Mesenchymal stem cell (in vitro differentiated cells and primary cell): ENCODE data around the gene HS6ST2.
A peak's percentile ranks its signal among the peaks of the same experiment; 100 is the strongest.

Source experiments
- DNase-seq: peaks from one replicate; pipeline ENCODE4 v3.0.0-alpha.2; 2013
- H2AFZ ChIP-seq: one replicate; pipeline ENCODE4 v1.6.1; 2013; ENCODE audit warnings: low read depth, mild to moderate bottlenecking, control low read depth, inconsistent platforms, low read length, moderate library complexity
- H2AK5ac ChIP-seq: 2 replicates; pipeline ENCODE4 v1.6.1; 2013; ENCODE audit warnings: low read length, moderate library complexity, mild to moderate bottlenecking, inconsistent platforms; ENCODE audit not compliant: severe bottlenecking
- H2BK120ac ChIP-seq: one replicate; pipeline ENCODE4 v1.6.1; 2013; ENCODE audit warnings: low read depth, mild to moderate bottlenecking, inconsistent platforms, low read length, moderate library complexity
- H2BK12ac ChIP-seq, 2 experiments: one replicate each; pipeline ENCODE4 v1.6.1; 2013; ENCODE audit warnings: inconsistent platforms in 2 of 2, low read length in 2 of 2, mild to moderate bottlenecking in 2 of 2, moderate library complexity in 2 of 2, control low read depth in 1 of 2
- H2BK15ac ChIP-seq: one replicate; pipeline ENCODE4 v1.6.1; 2013; ENCODE audit warnings: mild to moderate bottlenecking, low read depth, inconsistent platforms; ENCODE audit not compliant: poor library complexity, severe bottlenecking
- H2BK5ac ChIP-seq: 2 replicates; pipeline ENCODE4 v1.6.1; 2013; ENCODE audit warnings: low read depth, mild to moderate bottlenecking, low read length, control low read depth, inconsistent platforms; ENCODE audit not compliant: poor library complexity, severe bottlenecking
- H3K14ac ChIP-seq, 2 experiments: one replicate each; pipeline ENCODE4 v1.6.1; 2013; ENCODE audit warnings: inconsistent platforms in 2 of 2, low read length in 2 of 2, control low read depth in 1 of 2, mild to moderate bottlenecking in 1 of 2, moderate library complexity in 1 of 2
- H3K18ac ChIP-seq, 2 experiments: one replicate each; pipeline ENCODE4 v1.6.1; 2013; ENCODE audit warnings: inconsistent platforms in 2 of 2, low read length in 2 of 2, control low read depth in 1 of 2, low read depth in 1 of 2, mild to moderate bottlenecking in 1 of 2
- H3K23ac ChIP-seq, 2 experiments: one replicate each; pipeline ENCODE4 v1.6.1; 2013; ENCODE audit warnings: inconsistent platforms in 2 of 2, low read length in 2 of 2, mild to moderate bottlenecking in 2 of 2, moderate library complexity in 2 of 2, control low read depth in 1 of 2
- H3K27ac ChIP-seq: 2 replicates; pipeline ENCODE4 v1.5.1; 2013; ENCODE audit warnings: mild to moderate bottlenecking, moderate library complexity, low read length, control low read depth, inconsistent platforms; ENCODE audit not compliant: poor library complexity, severe bottlenecking
- H3K27me3 ChIP-seq, 2 experiments: 2 replicates each; pipeline versions ENCODE4 v1.6.1 to v1.7.0; 2013; ENCODE audit warnings: low read length in 2 of 2, mild to moderate bottlenecking in 2 of 2, moderate library complexity in 2 of 2, control low read depth in 1 of 2, inconsistent platforms in 1 of 2; ENCODE audit not compliant: control insufficient read depth in 1 of 2, insufficient read depth in 1 of 2
- H3K36me3 ChIP-seq, 2 experiments: 2 replicates each; pipeline versions ENCODE4 v1.6.1 to v1.7.0; 2013; ENCODE audit warnings: low read length in 2 of 2, control low read depth in 1 of 2, inconsistent platforms in 1 of 2, low read depth in 1 of 2, mild to moderate bottlenecking in 1 of 2; ENCODE audit not compliant: insufficient read depth in 2 of 2, control insufficient read depth in 1 of 2
- H3K4ac ChIP-seq, 2 experiments: one replicate each; pipeline ENCODE4 v1.6.1; 2013; ENCODE audit warnings: inconsistent platforms in 2 of 2, low read length in 2 of 2, mild to moderate bottlenecking in 2 of 2, moderate library complexity in 2 of 2, control low read depth in 1 of 2, low read depth in 1 of 2
- H3K4me1 ChIP-seq: 2 replicates; pipeline ENCODE4 v1.6.1; 2013; ENCODE audit warnings: low read depth, low read length, control low read depth; ENCODE audit not compliant: control insufficient read depth, insufficient read depth
- H3K4me2 ChIP-seq: 2 replicates; pipeline ENCODE4 v1.6.1; 2013; ENCODE audit warnings: low read length, mild to moderate bottlenecking, inconsistent platforms; ENCODE audit not compliant: poor library complexity, severe bottlenecking
- H3K4me3 ChIP-seq, 2 experiments: 2 replicates each; pipeline versions ENCODE4 v1.5.1 to v1.7.0; 2013; ENCODE audit warnings: low read length in 2 of 2, mild to moderate bottlenecking in 2 of 2, control low read depth in 1 of 2, low read depth in 1 of 2; ENCODE audit not compliant: insufficient read depth in 1 of 2
- H3K79me1 ChIP-seq: replicated peaks from 2 replicates; pipeline ENCODE4 v1.6.1; 2013; ENCODE audit warnings: mild to moderate bottlenecking, control low read depth, low read length, inconsistent platforms; ENCODE audit not compliant: poor library complexity, severe bottlenecking
- H3K9ac ChIP-seq: 2 replicates; pipeline ENCODE4 v1.7.0; 2013; ENCODE audit warnings: mild to moderate bottlenecking, low read length, moderate library complexity
- H3K9me3 ChIP-seq: 2 replicates; pipeline ENCODE4 v1.7.0; 2013; ENCODE audit warnings: mild to moderate bottlenecking, low read length; ENCODE audit not compliant: control insufficient read depth
- H4K8ac ChIP-seq: one replicate; pipeline ENCODE4 v1.6.1; 2013; ENCODE audit warnings: inconsistent platforms, mild to moderate bottlenecking, low read length, moderate library complexity
- H4K91ac ChIP-seq: one replicate; pipeline ENCODE4 v1.6.1; 2013; ENCODE audit warnings: mild to moderate bottlenecking, low read length, inconsistent platforms
- WGBS: methylation state at CpG from one replicate; pipeline ENCODE4 v1.1.7; 2013; ENCODE audit warnings: mixed read lengths; 5-methylcytosine and 5-hydroxymethylcytosine counted together

The HS6ST2 gene

GRCh38 chrX:132624466-132624865 is 334.0 kb downstream of the HS6ST2 start:
- no peak overlapping the region for H3K27ac ChIP-seq
- H4K91ac ChIP-seq, result no peak overlapping the region
- no peak overlapping the region for H4K8ac ChIP-seq
- no peak overlapping the region for H2AK5ac ChIP-seq
- H3K4me2 ChIP-seq, result no peak overlapping the region
- no peaks in the 10 kb centered on the region for H3K36me3 ChIP-seq
- no peak overlapping the region for H3K18ac ChIP-seq
- peaks cover 0 to 55% of the 10 kb centered on the region in 2 experiments for H3K27me3 ChIP-seq
- no peak overlapping the region for H3K4me3 ChIP-seq
- WGBS, result 74% methylated on average over 5 of the region's 5 CpGs
- no peak overlapping the region for H2BK5ac ChIP-seq
- no peak overlapping the region for H3K4ac ChIP-seq
- no peaks in the 10 kb centered on the region for H3K4me1 ChIP-seq
- no peak overlapping the region for H3K9ac ChIP-seq
- H3K9me3 ChIP-seq, result no peaks in the 10 kb centered on the region
- no peak overlapping the region for H2BK120ac ChIP-seq
- no peak for DNase-seq
- no peak overlapping the region for H2AFZ ChIP-seq
- H3K14ac ChIP-seq, result no peak overlapping the region
- H2BK12ac ChIP-seq, result no peak overlapping the region
- no peaks in the 10 kb centered on the region for H3K79me1 ChIP-seq
- H2BK15ac ChIP-seq, result no peak overlapping the region
- no peak overlapping the region for H3K23ac ChIP-seq

- 83% methylated on average over 2 of the region's 3 CpGs for WGBS
- H2AFZ ChIP-seq, result no peak overlapping the region
- H3K18ac ChIP-seq, result no peak overlapping the region
Measured at GRCh38 chrX:132623942-132624341, 334.5 kb downstream of the HS6ST2 start.

GRCh38 chrX:132623300-132623699 is 335.1 kb downstream of the HS6ST2 start:
- no peak overlapping the region for H4K91ac ChIP-seq
- no peak overlapping the region for H2BK12ac ChIP-seq
- no peak for DNase-seq
- H3K23ac ChIP-seq, result no peak overlapping the region
- no peak overlapping the region for H3K4ac ChIP-seq
- H2BK15ac ChIP-seq, result no peak overlapping the region
- H2AFZ ChIP-seq, result no peak overlapping the region
- 60% methylated on average over 2 of the region's 2 CpGs for WGBS
- H3K27me3 ChIP-seq, result peaks cover 0 to 49% of the 10 kb centered on the region in 2 experiments
- no peaks in the 10 kb centered on the region for H3K4me1 ChIP-seq
- H3K9ac ChIP-seq, result no peak overlapping the region
- H2BK120ac ChIP-seq, result no peak overlapping the region
- no peak overlapping the region for H3K4me3 ChIP-seq
- H3K4me2 ChIP-seq, result no peak overlapping the region
- no peaks in the 10 kb centered on the region for H3K9me3 ChIP-seq
- H2BK5ac ChIP-seq, result no peak overlapping the region
- H2AK5ac ChIP-seq, result no peak overlapping the region
- no peak overlapping the region for H3K18ac ChIP-seq
- H3K27ac ChIP-seq, result no peak overlapping the region
- H3K14ac ChIP-seq, result no peak overlapping the region
- H4K8ac ChIP-seq, result no peak overlapping the region
- no peaks in the 10 kb centered on the region for H3K36me3 ChIP-seq
- no peaks in the 10 kb centered on the region for H3K79me1 ChIP-seq

More at GRCh38 chrX:132623942-132624341, 334.5 kb downstream of the HS6ST2 start:
- no peak overlapping the region for H3K23ac ChIP-seq
- H3K9me3 ChIP-seq, result no peaks in the 10 kb centered on the region
- H2BK15ac ChIP-seq, result no peak overlapping the region
- H3K79me1 ChIP-seq, result no peaks in the 10 kb centered on the region
- no peak overlapping the region for H3K14ac ChIP-seq
- no peak overlapping the region for H4K91ac ChIP-seq
- no peaks in the 10 kb centered on the region for H3K36me3 ChIP-seq
- no peak overlapping the region for H2BK12ac ChIP-seq
- no peaks in the 10 kb centered on the region for H3K4me1 ChIP-seq
- no peak overlapping the region for H2BK120ac ChIP-seq
- H3K4ac ChIP-seq, result no peak overlapping the region
- no peak overlapping the region for H3K4me3 ChIP-seq
- no peak overlapping the region for H3K4me2 ChIP-seq
- no peak for DNase-seq
- no peak overlapping the region for H3K27ac ChIP-seq
- H4K8ac ChIP-seq, result no peak overlapping the region
- H3K27me3 ChIP-seq, result peaks cover 0 to 50% of the 10 kb centered on the region in 2 experiments
- H3K9ac ChIP-seq, result no peak overlapping the region
- H2BK5ac ChIP-seq, result no peak overlapping the region
- no peak overlapping the region for H2AK5ac ChIP-seq

- H3K4me3 ChIP-seq, result no peak overlapping the region
- no peaks in the 10 kb centered on the region for H3K9me3 ChIP-seq
- no peak overlapping the region for H3K14ac ChIP-seq
- H2BK120ac ChIP-seq, result no peak overlapping the region
- no peak overlapping the region for H3K4me2 ChIP-seq
- no peaks in the 10 kb centered on the region for H3K4me1 ChIP-seq
- no peak overlapping the region for H2BK15ac ChIP-seq
- H2BK5ac ChIP-seq, result no peak overlapping the region
- no peak overlapping the region for H3K27ac ChIP-seq
- H4K91ac ChIP-seq, result no peak overlapping the region
- H2AFZ ChIP-seq, result no peak overlapping the region
- 30% methylated on average over 3 of the region's 4 CpGs for WGBS
- no peak overlapping the region for H2AK5ac ChIP-seq
- no peak overlapping the region for H3K4ac ChIP-seq
- no peaks in the 10 kb centered on the region for H3K36me3 ChIP-seq
- H3K9ac ChIP-seq, result no peak overlapping the region
- no peak overlapping the region for H4K8ac ChIP-seq
- no peak overlapping the region for H3K18ac ChIP-seq
- H3K23ac ChIP-seq, result no peak overlapping the region
- H3K79me1 ChIP-seq, result no peaks in the 10 kb centered on the region
- no peak overlapping the region for H2BK12ac ChIP-seq
- peak; percentile 72 for DNase-seq
- H3K27me3 ChIP-seq, result peaks cover 0 to 45% of the 10 kb centered on the region in 2 experiments
Measured at GRCh38 chrX:132622130-132622529, 336.3 kb downstream of the HS6ST2 start.
